ENCODE data around the gene PDPK1. TPM values are rescaled to one million over a fixed set of nuclear protein-coding genes. Genes with fewer than 3 reads are reported as not detected.

Gene PDPK1
- total RNA-seq, 1 experiment from 2014 or later, result 31.6 TPM

DNA sequence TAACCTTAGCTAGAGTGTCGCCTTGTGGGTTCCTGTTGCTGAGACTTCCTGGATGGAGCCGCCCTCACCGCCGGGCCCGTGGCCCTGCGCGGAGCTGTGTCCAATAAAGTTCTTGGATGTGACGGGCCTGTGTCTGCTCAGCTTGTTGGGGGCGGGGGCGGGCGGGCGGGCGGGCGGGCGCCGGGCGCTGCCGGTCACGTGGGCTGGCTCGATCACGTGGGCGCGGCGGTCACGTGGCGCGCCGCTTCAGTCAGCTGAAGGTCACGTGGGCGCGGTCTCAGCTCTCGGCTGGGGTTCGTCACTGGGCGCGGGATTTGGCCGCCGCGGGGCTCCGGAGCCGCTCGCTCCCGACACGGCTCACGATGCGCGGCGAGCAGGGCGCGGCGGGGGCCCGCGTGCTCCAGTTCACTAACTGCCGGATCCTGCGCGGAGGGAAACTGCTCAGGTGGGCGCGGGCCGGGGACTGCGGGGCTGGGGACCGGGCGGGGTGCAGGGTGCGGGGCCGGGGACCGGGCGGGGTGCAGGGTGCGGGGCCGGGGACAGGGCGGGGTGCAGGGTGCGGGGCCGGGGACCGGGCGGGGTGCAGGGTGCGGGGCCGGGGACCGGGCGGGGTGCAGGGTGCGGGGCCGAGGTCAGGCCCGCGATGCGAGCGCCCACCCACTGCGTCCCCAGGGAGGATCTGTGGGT is 17.6 kb upstream of the PDPK1 start, which contains the start of gene AMDHD2:
Gene AMDHD2 (plus strand): TSS at position 275 of the 687 bp plus-strand sequence. CDS start 88 bp downstream, at position 363.
- H3K36me3 ChIP-seq (ENCODE audit: insufficient read depth, low read length, poor library complexity, severe bottlenecking), result peaks cover 11% of the 10 kb centered on the region
- peaks cover 12% of the 10 kb centered on the region for H3K4me1 ChIP-seq (ENCODE audit: insufficient read depth, low read length, poor library complexity, severe bottlenecking)
- POLR2A ChIA-PET (ENCODE audit: low non-redundant PET), result interaction anchor here (0.6 kb wide), 2 partner anchors 24 to 368 kb away, joined by 3 to 26 read pairs; no protein-coding TSS in a partner anchor
- CTCF ChIA-PET, result interaction anchor here (1.0 kb wide), 1 partner anchor 18 kb away, joined by 4 read pairs; no protein-coding TSS in a partner anchor
- peak; percentile 94 for DNase-seq (ENCODE audit: low spot score)
- no peaks in the 10 kb centered on the region for H3K9me3 ChIP-seq (ENCODE audit: low read depth, low read length, poor library complexity, severe bottlenecking)
- no peaks in the 10 kb centered on the region for H3K27me3 ChIP-seq (replicated peaks; ENCODE audit: insufficient read depth, low read depth, low read length, poor library complexity)
- TF ChIP-seq, protein P1, sequence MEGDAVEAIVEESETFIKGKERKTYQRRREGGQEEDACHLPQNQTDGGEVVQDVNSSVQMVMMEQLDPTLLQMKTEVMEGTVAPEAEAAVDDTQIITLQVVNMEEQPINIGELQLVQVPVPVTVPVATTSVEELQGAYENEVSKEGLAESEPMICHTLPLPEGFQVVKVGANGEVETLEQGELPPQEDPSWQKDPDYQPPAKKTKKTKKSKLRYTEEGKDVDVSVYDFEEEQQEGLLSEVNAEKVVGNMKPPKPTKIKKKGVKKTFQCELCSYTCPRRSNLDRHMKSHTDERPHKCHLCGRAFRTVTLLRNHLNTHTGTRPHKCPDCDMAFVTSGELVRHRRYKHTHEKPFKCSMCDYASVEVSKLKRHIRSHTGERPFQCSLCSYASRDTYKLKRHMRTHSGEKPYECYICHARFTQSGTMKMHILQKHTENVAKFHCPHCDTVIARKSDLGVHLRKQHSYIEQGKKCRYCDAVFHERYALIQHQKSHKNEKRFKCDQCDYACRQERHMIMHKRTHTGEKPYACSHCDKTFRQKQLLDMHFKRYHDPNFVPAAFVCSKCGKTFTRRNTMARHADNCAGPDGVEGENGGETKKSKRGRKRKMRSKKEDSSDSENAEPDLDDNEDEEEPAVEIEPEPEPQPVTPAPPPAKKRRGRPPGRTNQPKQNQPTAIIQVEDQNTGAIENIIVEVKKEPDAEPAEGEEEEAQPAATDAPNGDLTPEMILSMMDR (conservative IDR thresholded peaks at IDR 0.05; ENCODE audit: low read depth, low read length), result no peak
- no peak for TF ChIP-seq EZH2 (IDR thresholded peaks at IDR 0.05; ENCODE audit: borderline replicate concordance, low read depth, low read length, poor library complexity, severe bottlenecking)
- no TSS peak for BruUV-seq (replicated peaks)
- H3K27ac ChIP-seq (ENCODE audit: low read depth, low read length, poor library complexity, severe bottlenecking), result peak within 1 kb of the TSS; percentile 77
- intact Hi-C loops (cut with micrococcal nuclease; ENCODE audit: unreplicated experiment), result no loop called here
- H3K4me3 ChIP-seq (ENCODE audit: low read depth, low read length, poor library complexity, severe bottlenecking), result peak within 1 kb of the TSS; percentile 65

DNA sequence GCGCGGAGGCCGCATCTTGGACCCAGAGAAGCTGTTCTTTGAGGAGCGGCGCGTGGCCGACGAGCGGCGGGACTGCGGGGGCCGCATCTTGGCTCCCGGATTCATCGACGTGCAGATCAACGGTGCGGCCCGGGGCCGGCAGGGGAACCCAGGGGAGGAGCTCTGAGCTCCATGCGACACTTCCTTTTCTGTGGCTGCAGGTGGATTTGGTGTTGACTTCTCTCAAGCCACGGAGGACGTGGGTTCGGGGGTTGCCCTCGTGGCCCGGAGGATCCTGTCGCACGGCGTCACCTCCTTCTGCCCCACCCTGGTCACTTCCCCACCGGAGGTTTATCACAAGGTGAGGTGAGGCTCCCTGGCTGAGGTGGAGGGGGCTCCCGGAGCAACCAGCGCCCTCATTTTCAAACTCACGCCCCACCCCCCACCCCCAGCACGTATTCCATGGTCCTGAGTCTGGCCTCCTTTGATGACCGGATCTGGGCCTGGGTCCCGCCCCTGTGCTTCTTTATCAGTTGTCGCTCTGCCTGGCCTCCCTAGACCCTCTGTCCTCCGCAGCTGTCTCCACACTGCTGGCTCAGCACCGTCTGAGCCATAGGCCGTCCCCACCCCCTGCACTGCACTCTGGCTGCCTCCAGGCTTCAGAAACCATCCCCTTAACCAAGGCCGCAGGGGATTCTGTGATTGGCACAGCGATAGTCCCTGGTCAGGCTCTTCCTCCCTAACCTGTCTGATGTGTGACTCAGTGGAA is 16.9 kb upstream of the PDPK1 start:
- BruUV-seq (replicated peaks), result no TSS peak

DNA sequence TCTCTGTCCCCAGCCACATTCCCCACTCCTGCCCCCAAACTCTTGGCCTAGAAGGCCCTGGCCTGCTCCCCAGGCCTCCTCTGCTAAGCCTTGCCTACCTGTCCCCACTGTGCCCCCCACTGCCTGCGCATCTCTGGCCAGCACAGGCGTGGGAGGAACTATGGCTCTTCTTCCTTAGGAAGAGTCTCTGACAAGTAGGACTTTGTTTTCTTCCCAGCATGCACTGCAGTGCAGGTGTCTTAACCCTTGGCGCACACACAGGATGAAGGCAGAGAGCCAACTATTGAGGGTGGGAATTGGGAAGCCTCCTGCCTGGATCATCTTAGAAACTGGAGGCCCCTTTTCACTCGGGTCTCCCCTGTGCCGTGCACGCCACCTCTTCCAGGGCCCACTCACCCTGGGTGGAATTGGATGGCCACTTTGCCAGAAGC is 14.0 kb upstream of the PDPK1 start:
- H3K4me1 ChIP-seq (ENCODE audit: insufficient read depth, low read length, poor library complexity, severe bottlenecking), result peaks cover 8% of the 10 kb centered on the region
- H3K36me3 ChIP-seq (ENCODE audit: insufficient read depth, low read length, poor library complexity, severe bottlenecking), result peaks cover 20% of the 10 kb centered on the region
- TF ChIP-seq EZH2 (IDR thresholded peaks at IDR 0.05; ENCODE audit: borderline replicate concordance, low read depth, low read length, poor library complexity, severe bottlenecking), result no peak
- TF ChIP-seq, protein P1 (conservative IDR thresholded peaks at IDR 0.05; ENCODE audit: low read depth, low read length), result no peak
- H3K4me3 ChIP-seq (ENCODE audit: low read depth, low read length, poor library complexity, severe bottlenecking), result no peak overlapping the region
- ChIA-PET POLR2A (ENCODE audit: low non-redundant PET) (no interaction called here), CTCF (no interaction called here)
- H3K27ac ChIP-seq (ENCODE audit: low read depth, low read length, poor library complexity, severe bottlenecking), result no peak overlapping the region
- intact Hi-C loops (cut with micrococcal nuclease; ENCODE audit: unreplicated experiment), result no loop called here
- DNase-seq (ENCODE audit: low spot score), result no peak
- H3K9me3 ChIP-seq (ENCODE audit: low read depth, low read length, poor library complexity, severe bottlenecking), result no peaks in the 10 kb centered on the region
- H3K27me3 ChIP-seq (replicated peaks; ENCODE audit: insufficient read depth, low read depth, low read length, poor library complexity), result no peaks in the 10 kb centered on the region
- no TSS peak for BruUV-seq (replicated peaks)

More for the DNA sequence above, 16.9 kb upstream of the PDPK1 start:
- TF ChIP-seq EZH2 (IDR thresholded peaks at IDR 0.05; ENCODE audit: borderline replicate concordance, low read depth, low read length, poor library complexity, severe bottlenecking), result no peak
- TF ChIP-seq, protein P1 (conservative IDR thresholded peaks at IDR 0.05; ENCODE audit: low read depth, low read length), result no peak
- ChIA-PET POLR2A (ENCODE audit: low non-redundant PET) (no interaction called here), CTCF (interaction anchor here (0.5 kb wide), 1 partner anchor 10 kb away, joined by 3 read pairs; no protein-coding TSS in a partner anchor)
- no peaks in the 10 kb centered on the region for H3K9me3 ChIP-seq (ENCODE audit: low read depth, low read length, poor library complexity, severe bottlenecking)
- intact Hi-C loops (cut with micrococcal nuclease; ENCODE audit: unreplicated experiment), result no loop called here
- no peaks in the 10 kb centered on the region for H3K27me3 ChIP-seq (replicated peaks; ENCODE audit: insufficient read depth, low read depth, low read length, poor library complexity)
- H3K27ac ChIP-seq (ENCODE audit: low read depth, low read length, poor library complexity, severe bottlenecking), result peak overlapping the region; percentile 77
- DNase-seq (ENCODE audit: low spot score), result no peak
- H3K36me3 ChIP-seq (ENCODE audit: insufficient read depth, low read length, poor library complexity, severe bottlenecking), result peaks cover 11% of the 10 kb centered on the region
- peaks cover 8% of the 10 kb centered on the region for H3K4me1 ChIP-seq (ENCODE audit: insufficient read depth, low read length, poor library complexity, severe bottlenecking)
- H3K4me3 ChIP-seq (ENCODE audit: low read depth, low read length, poor library complexity, severe bottlenecking), result peak overlapping the region; percentile 65
